Body of pancreas (tissue), 4 donors: ENCODE data around the gene GNL2.

Source experiments
- POLR2A ChIP-seq, 3 donors: fragments of 450-650 bp; IDR thresholded peaks; one replicate each; pipeline ENCODE4 v1.6.1; 2016; ENCODE audit warnings: antibody characterized with exemption in 3 of 3, mild to moderate bottlenecking in 2 of 3
- TF ChIP-seq, protein P1 (sequence below), 7 experiments: fragments of 450-650 bp in 4 of 7; fragments of 200-600 bp in 3 of 7; sonication (generic) in 3 of 7; IDR thresholded peaks; one replicate each; pipeline ENCODE4 v1.5.1; 2016 to 2019; ENCODE audit warnings: antibody characterized with exemption in 7 of 7

DNA sequence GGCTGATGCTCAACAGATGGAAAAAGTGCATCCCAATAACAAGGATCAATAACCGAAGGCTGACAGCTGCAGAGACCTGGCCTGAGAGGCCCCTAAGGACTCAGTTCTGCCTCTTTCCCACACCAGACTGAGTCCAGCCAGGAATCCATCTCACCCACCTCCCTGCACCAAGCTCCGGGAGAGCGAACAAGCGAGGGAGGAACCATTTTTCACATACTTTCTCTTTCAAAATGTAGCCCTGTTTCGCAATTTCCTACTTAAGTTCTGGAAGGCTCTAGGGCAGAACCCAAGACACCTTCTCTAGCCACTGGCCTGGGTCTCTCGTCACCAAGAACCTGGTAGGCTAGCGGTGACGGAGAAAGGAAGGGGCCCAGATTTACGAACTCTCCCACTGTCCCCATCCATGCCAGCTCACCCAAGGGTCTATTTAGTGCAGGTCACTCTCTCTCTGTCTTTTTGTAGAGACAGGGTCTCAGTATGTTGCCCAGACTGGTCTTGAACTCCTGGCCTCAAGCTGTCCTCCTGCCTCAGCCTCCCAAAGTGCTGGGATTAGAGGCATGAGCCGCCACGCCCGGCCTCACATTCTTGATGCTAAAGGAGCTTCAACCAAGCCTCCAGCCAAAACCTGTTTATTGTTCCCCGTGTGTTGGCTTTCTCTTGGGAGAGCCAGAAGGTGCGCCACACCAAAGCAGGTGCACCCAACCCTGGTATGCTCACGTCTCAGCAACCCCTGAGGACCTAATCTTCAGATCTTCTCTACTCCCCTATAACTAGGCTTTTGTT is 10.9 kb upstream of the GNL2 start:
- TF ChIP-seq, protein P1, sequence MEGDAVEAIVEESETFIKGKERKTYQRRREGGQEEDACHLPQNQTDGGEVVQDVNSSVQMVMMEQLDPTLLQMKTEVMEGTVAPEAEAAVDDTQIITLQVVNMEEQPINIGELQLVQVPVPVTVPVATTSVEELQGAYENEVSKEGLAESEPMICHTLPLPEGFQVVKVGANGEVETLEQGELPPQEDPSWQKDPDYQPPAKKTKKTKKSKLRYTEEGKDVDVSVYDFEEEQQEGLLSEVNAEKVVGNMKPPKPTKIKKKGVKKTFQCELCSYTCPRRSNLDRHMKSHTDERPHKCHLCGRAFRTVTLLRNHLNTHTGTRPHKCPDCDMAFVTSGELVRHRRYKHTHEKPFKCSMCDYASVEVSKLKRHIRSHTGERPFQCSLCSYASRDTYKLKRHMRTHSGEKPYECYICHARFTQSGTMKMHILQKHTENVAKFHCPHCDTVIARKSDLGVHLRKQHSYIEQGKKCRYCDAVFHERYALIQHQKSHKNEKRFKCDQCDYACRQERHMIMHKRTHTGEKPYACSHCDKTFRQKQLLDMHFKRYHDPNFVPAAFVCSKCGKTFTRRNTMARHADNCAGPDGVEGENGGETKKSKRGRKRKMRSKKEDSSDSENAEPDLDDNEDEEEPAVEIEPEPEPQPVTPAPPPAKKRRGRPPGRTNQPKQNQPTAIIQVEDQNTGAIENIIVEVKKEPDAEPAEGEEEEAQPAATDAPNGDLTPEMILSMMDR (IDR thresholded peaks at IDR 0.05) = no peak
- no peak for TF ChIP-seq POLR2A (IDR thresholded peaks at IDR 0.05)
